ENCODE measurements around the gene FAM131B.

GRCh38 chr7:143352531-143353002, 9.9 kb downstream of the FAM131B start:
- no peak for TF ChIP-seq GATA2 (IDR thresholded peaks at IDR 0.05; ENCODE audit: low read depth, low read length)
- no peak for TF ChIP-seq GATA3 (IDR thresholded peaks at IDR 0.05; ENCODE audit: low read depth, low read length)

All from SH-SY5Y (cell line).